ENCODE data around the gene SCN2B.

The SCN2B gene

DNA sequence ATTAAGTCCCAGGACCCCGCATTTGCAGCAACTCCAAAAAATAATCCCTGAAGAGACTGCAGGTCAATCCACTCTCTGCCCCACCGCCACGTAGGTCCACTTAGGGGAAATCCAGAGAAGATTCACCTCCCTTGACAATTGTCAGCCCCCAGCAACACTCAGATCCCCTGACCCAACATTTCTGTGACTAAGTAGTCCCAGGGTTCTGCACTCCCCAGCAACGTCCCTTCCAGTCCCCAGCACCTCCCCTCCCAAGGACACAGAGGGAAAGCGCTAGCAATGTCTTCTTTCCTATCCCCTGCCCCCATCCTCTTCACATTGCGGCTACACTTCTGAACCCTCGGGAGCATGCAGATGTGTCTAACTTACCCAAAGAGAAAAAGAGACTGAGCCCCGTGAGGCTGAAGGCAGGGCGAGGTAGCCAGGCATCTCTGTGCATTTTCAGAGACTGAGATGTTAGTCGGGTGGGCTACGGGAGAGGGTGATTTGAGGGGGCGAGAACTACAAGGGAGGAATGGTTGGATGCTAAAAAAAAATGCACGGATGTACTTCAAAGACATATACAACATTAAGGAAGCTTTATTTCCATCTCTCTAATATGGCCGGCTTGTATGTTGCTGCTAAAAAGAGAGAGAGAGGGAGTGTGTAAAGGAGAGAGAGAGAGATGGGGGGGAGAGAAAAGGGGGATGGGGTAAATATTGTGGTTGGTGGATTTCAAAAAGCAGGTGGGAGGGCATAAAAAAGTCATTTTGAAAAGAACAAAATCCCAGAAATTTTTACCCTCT lies at the start of gene SCN2B:
SCN2B (minus strand) TSS at position 647 of the 785 bp plus-strand sequence; CDS start at position 439, 208 bp downstream.
- DNase-seq (ENCODE audit: low read depth): no peak

GRCh38 chr11:118224511-118225188 lies 48.2 kb upstream of the SCN2B start, which contains the start of gene JAML:
JAML (minus strand) TSS chr11:118225011; CDS start chr11:118214866, 10,145 bp downstream.
- DNase-seq (ENCODE audit: low read depth): no peak

- no peak for DNase-seq (ENCODE audit: low read depth)
Measured at GRCh38 chr11:118223992-118224391, 47.6 kb upstream of the SCN2B start.

DNA sequence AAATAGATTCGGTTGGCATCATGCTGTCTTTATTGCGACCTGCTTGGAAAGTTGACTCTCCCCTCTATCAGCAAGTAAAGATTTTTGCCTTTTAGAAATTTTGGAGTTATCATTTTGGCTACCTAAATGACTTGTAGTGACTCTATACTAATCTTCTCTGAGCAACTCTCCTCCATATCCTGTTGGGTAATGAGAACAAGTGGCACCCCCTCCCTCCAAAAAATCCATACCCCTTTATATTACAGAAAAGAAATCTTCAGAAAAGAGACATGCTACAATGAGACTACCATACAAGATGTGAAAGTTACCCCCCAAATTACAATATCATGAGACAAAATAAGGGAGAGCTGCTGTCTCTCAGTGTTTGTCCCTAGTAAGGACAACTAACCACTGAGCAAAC lies 47.1 kb upstream of the SCN2B start:
- no peak for DNase-seq (ENCODE audit: low read depth)

- no peak for DNase-seq (ENCODE audit: low read depth)
Measured at GRCh38 chr11:118222437-118222836, 46.0 kb upstream of the SCN2B start.

DNA sequence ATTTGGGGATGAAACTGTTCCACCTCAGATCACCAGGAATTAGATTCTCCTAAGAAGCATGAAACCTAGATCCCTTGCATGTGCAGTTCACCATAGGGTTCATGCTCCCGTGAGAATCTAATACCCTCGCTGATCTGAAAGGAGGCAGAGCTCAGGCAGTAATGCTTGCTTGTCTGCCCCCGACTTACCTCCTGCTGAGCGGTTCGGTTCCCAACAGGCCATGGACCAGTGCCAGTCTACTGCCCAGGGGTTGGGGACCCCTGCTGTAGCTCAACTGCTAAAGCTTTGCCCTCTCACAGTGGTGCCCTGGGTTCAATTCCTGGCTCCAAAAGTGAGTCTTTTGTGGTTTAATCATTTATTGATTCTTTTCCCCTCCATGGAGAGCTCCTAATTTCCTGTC lies 45.0 kb upstream of the SCN2B start:
- no peak for DNase-seq (ENCODE audit: low read depth)

DNA sequence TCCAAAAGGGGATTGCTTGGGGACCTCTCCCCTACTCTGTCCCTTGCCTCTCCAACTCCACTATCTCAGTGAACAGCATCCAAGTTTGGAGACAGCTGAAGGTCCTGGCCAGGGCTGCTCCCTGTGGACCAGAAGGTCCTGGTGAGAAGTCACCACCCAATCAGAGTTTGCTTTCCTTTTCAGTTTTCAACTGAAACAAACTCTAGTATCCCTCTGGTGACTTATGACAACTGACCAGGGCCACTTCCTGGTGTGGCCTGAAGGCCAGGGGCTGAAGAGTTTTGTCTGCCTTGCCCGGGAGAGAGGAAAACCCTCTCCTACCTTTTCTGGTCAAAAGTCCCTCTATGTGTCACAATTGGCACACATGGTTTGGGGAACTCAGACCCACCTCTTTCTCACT lies 43.3 kb upstream of the SCN2B start:
- DNase-seq (ENCODE audit: low read depth): no peak

GRCh38 chr11:118219244-118219643 lies 42.8 kb upstream of the SCN2B start:
- no peak for DNase-seq (ENCODE audit: low read depth)

DNA sequence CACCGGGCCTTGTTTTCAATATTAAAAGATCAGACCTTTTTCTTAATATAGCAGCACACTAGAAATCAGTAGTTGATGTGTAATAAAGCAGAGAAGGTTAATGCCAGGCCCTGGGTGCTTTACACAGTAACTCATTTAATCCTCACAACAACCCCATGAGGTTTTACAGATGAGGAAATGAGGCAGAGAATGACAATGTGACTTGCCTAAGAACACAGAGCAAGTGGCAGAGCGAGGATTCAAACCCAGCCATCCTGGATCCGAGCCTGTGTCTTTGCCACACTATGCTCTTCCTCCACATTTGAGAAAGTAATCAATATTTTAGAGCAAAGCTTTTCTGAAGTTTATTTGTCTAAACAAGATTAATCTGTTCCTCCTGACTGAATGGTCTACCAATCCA lies 41.1 kb upstream of the SCN2B start:
- DNase-seq (ENCODE audit: low read depth): no peak

GRCh38 chr11:118216621-118217481 lies 40.4 kb upstream of the SCN2B start:
- no peak for DNase-seq (ENCODE audit: low read depth)

GRCh38 chr11:118215765-118216164 lies 39.3 kb upstream of the SCN2B start:
- no peak for DNase-seq (ENCODE audit: low read depth)

- DNase-seq (ENCODE audit: low read depth): no peak
Measured at GRCh38 chr11:118215262-118215661, 38.8 kb upstream of the SCN2B start.

GRCh38 chr11:118214210-118214914 lies 37.9 kb upstream of the SCN2B start:
- no peak for DNase-seq (ENCODE audit: low read depth)

DNA sequence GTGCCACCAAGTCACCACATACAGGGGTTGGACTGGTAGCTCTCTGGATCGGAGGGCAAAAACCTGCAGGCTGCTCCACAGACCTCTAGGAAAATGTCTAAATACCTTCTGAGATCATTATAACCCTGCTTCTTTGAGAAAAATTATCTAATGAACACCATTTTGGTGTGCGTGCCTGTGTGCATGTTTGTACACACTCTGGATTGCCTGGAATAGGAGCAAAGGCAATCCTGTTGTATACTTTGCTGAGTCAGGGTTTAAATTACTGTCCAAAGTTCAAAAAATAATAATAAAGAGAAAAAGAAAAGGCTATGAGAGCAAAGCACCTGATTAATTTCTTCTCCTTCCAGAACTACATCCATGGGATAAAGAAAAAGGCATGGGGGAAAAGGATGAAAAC lies 37.3 kb upstream of the SCN2B start:
- DNase-seq (ENCODE audit: low read depth): no peak

- DNase-seq (ENCODE audit: low read depth): no peak
Measured at GRCh38 chr11:118213201-118213600, 36.8 kb upstream of the SCN2B start.

GRCh38 chr11:118212781-118213191 lies 36.3 kb upstream of the SCN2B start:
- no peak for DNase-seq (ENCODE audit: low read depth)

DNA sequence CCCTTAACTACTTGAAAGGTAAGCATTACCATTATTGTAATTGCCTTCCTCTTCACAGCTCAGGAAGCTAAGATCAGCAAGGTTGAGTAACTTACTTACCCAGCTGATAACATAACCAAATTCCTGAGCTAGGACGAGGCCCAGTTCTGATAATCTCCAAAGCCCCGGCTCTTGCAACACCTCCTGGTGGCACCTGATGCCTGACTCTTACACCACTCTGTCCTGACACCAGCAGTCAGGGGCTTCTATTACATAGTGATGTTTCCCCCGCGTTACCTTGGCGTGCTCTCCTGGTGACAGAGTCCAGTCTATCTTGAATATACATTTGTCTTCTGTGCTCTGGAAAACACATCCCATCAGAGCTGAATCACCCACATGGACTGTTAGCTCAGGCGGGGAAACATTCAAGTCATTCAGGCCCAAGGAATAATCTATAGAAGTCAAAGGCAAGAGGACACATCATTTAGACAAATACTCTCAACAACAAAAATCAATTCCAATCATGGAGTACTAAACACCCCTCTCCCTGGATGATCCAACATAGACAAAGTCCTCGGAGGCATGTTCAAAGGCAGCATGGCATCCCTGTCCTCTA lies 35.8 kb upstream of the SCN2B start:
- DNase-seq (ENCODE audit: low read depth): no peak

DNA sequence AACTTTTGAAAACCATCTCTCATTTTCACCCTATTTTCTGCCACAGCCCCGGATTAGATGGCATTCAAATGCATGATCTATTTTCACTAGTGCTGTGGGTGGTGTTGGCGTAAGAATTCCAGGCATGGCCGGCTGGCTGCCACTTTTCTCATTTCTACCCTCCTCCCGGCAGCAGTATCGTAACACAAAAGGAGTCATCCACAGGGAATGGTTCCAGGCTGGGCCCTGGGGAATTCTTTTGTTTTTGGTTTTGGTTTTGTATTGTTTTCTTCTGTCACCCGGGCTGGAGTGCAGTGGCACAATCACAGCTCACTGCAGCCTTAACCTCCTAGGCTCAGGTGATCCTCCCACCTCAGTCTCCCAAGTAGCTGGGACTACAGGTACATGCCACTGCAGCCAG lies 34.6 kb upstream of the SCN2B start:
- DNase-seq (ENCODE audit: low read depth): no peak

DNA sequence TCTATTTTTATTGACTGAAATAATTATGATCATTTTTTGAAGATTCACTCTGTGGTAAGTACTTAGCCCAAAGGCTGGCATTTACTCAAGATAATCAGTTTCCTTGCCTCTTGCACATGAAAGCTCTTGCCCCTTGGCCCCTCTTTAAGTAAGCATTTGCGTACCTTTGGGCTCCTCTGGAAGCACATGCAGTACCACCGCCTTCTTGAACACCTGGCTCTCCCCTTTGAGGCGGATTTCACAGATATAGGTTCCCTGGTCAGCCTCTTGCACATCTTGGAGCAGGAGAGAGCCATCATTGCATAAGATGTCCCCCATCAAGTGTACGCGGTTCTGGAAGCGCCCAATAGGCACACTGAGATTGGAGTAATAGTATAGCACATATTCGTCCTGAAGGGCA lies 33.9 kb upstream of the SCN2B start:
- no peak for DNase-seq (ENCODE audit: low read depth)

- DNase-seq (ENCODE audit: low read depth): no peak
Measured at GRCh38 chr11:118209033-118209432, 32.6 kb upstream of the SCN2B start.

- DNase-seq (ENCODE audit: low read depth): no peak
Measured at GRCh38 chr11:118207079-118207478, 30.6 kb upstream of the SCN2B start.

Measured in stimulated activated CD8-positive, alpha-beta memory T cell treated with anti-CD3 and anti-CD28 coated beads, Interleukin-15, amount 100 ng/mL, for 24 hours (primary cell).